SJCRH30 (cell line): Measurements from ENCODE around the gene SLC5A3. TPM values are rescaled to one million over a fixed set of nuclear protein-coding genes. Genes with fewer than 3 reads are reported as not detected.
A peak's percentile ranks its signal among the peaks of the same experiment; 100 is the strongest.

Experiments used
- DNase-seq, 2 experiments: peaks; one replicate each; pipeline ENCODE4 v3.0.0-alpha.2; 2015 to 2020
- H3K27ac ChIP-seq: fragments of 250-450 bp; sonication (Bioruptor Pico); 2 replicates; pipeline ENCODE4 v1.5.1; 2020; ENCODE audit warnings: mild to moderate bottlenecking, moderate library complexity
- H3K27me3 ChIP-seq: fragments of 250-450 bp; sonication (Bioruptor Pico); 2 replicates; pipeline ENCODE4 v1.5.1; 2020; ENCODE audit warnings: mild to moderate bottlenecking, moderate library complexity
- H3K36me3 ChIP-seq: fragments of 250-450 bp; sonication (Bioruptor Pico); 2 replicates; pipeline ENCODE4 v1.5.1; 2020; ENCODE audit warnings: mild to moderate bottlenecking, moderate library complexity
- H3K4me1 ChIP-seq: fragments of 250-450 bp; sonication (Bioruptor Pico); 2 replicates; pipeline ENCODE4 v1.5.1; 2020; ENCODE audit warnings: mild to moderate bottlenecking, moderate library complexity
- H3K4me3 ChIP-seq: fragments of 250-450 bp; sonication (Bioruptor Pico); 2 replicates; pipeline ENCODE4 v1.5.1; 2020; ENCODE audit warnings: mild to moderate bottlenecking, moderate library complexity
- H3K9me3 ChIP-seq: fragments of 250-450 bp; sonication (Bioruptor Pico); replicated peaks from 2 replicates; pipeline ENCODE4 v1.5.1; 2020; ENCODE audit warnings: mild to moderate bottlenecking, moderate library complexity
- total RNA-seq: library from RNA; depleted of rRNA; stranded (reverse); fragments of >200 nt; shearing (Covaris generic); gene quantifications from 2 replicates; pipeline ENCODE4 v1.2.3, GENCODE V29; 2014

Gene SLC5A3
- total RNA-seq, 1 experiment from 2014 or later: 9.4 TPM

GRCh38 chr21:34046917-34047316 lies 26.5 kb upstream of the SLC5A3 start:
- no peak for DNase-seq
- no peaks in the 10 kb centered on the region for H3K36me3 ChIP-seq

GRCh38 chr21:34047835-34048234 lies 25.5 kb upstream of the SLC5A3 start:
- Histone ChIP-seq H3K27me3 (no peaks in the 10 kb centered on the region), H3K36me3 (no peaks in the 10 kb centered on the region), H3K27ac (no peak overlapping the region), H3K4me1 (no peaks in the 10 kb centered on the region), H3K4me3 (no peak overlapping the region), H3K9me3 (no peaks in the 10 kb centered on the region)
- DNase-seq: no peak

More at GRCh38 chr21:34046917-34047316, 26.5 kb upstream of the SLC5A3 start:
- no peaks in the 10 kb centered on the region for H3K27me3 ChIP-seq
- H3K4me3 ChIP-seq: no peak overlapping the region
- no peaks in the 10 kb centered on the region for H3K9me3 ChIP-seq
- H3K4me1 ChIP-seq: no peaks in the 10 kb centered on the region
- H3K27ac ChIP-seq: no peak overlapping the region

- no peaks in the 10 kb centered on the region for H3K36me3 ChIP-seq
- H3K4me3 ChIP-seq: no peak overlapping the region
- peaks cover 4% of the 10 kb centered on the region; the same call in 1 of the 2 replicates for H3K27me3 ChIP-seq
- DNase-seq: no peak
- H3K9me3 ChIP-seq: no peaks in the 10 kb centered on the region
- no peaks in the 10 kb centered on the region for H3K4me1 ChIP-seq
- no peak overlapping the region for H3K27ac ChIP-seq
These were observed 21.2 kb upstream of the SLC5A3 start for GRCh38 chr21:34052171-34052570.

- Histone ChIP-seq H3K4me3 (no peak overlapping the region), H3K27ac (no peak overlapping the region), H3K27me3 (peaks cover 4% of the 10 kb centered on the region; the same call in 1 of the 2 replicates), H3K4me1 (no peaks in the 10 kb centered on the region), H3K36me3 (no peaks in the 10 kb centered on the region), H3K9me3 (no peaks in the 10 kb centered on the region)
- no peak for DNase-seq
These were observed 19.1 kb upstream of the SLC5A3 start for GRCh38 chr21:34054259-34054658.

- Histone ChIP-seq H3K4me1 (no peaks in the 10 kb centered on the region), H3K36me3 (no peaks in the 10 kb centered on the region), H3K27ac (no peak overlapping the region), H3K27me3 (peaks cover 4% of the 10 kb centered on the region; the same call in 1 of the 2 replicates), H3K4me3 (no peak overlapping the region), H3K9me3 (no peaks in the 10 kb centered on the region)
- no peak for DNase-seq
These were observed 17.8 kb upstream of the SLC5A3 start for GRCh38 chr21:34055615-34056014.

- H3K9me3 ChIP-seq: peaks cover 3% of the 10 kb centered on the region
- H3K27ac ChIP-seq: no peak overlapping the region
- no peak overlapping the region for H3K4me3 ChIP-seq
- DNase-seq: peak in 1 of 2 experiments; percentile 36
- no peaks in the 10 kb centered on the region for H3K36me3 ChIP-seq
- H3K27me3 ChIP-seq: no peaks in the 10 kb centered on the region
- no peaks in the 10 kb centered on the region; the same call in 1 of the 2 replicates for H3K4me1 ChIP-seq
These were observed 11.4 kb upstream of the SLC5A3 start for GRCh38 chr21:34061983-34062382.

- Histone ChIP-seq H3K4me1 (no peaks in the 10 kb centered on the region; the same call in 1 of the 2 replicates), H3K27ac (no peak overlapping the region), H3K9me3 (peaks cover 3% of the 10 kb centered on the region), H3K27me3 (no peaks in the 10 kb centered on the region), H3K36me3 (no peaks in the 10 kb centered on the region), H3K4me3 (no peak overlapping the region)
- no peak for DNase-seq
These were observed 8.4 kb upstream of the SLC5A3 start for GRCh38 chr21:34065027-34065426.

GRCh38 chr21:34071683-34072082 lies 1.7 kb upstream of the SLC5A3 start:
- peaks cover 12% of the 10 kb centered on the region for H3K4me1 ChIP-seq
- H3K27me3 ChIP-seq: no peaks in the 10 kb centered on the region
- no peaks in the 10 kb centered on the region for H3K9me3 ChIP-seq
- no peak overlapping the region for H3K4me3 ChIP-seq
- no peak overlapping the region for H3K27ac ChIP-seq
- no peak for DNase-seq
- H3K36me3 ChIP-seq: no peaks in the 10 kb centered on the region; the same call in 1 of the 2 replicates

GRCh38 chr21:34072145-34073031 lies 990 bp upstream of the SLC5A3 start:
- Histone ChIP-seq H3K4me1 (peaks cover 12% of the 10 kb centered on the region), H3K9me3 (no peaks in the 10 kb centered on the region), H3K27ac (no peak overlapping the region), H3K36me3 (no peaks in the 10 kb centered on the region; the same call in 1 of the 2 replicates), H3K4me3 (peak overlapping the region; percentile 99), H3K27me3 (no peaks in the 10 kb centered on the region)
- peak; percentile 5 to 6 for DNase-seq

- Histone ChIP-seq H3K27me3 (no peaks in the 10 kb centered on the region), H3K27ac (peak overlapping the region; percentile 62), H3K4me1 (peaks cover 12% of the 10 kb centered on the region), H3K4me3 (peak overlapping the region; percentile 99), H3K36me3 (no peaks in the 10 kb centered on the region; the same call in 1 of the 2 replicates), H3K9me3 (no peaks in the 10 kb centered on the region)
- peak; percentile 35 to 51 for DNase-seq
These were observed 438 bp downstream of the SLC5A3 start for GRCh38 chr21:34073749-34074282.

- H3K36me3 ChIP-seq: no peaks in the 10 kb centered on the region; the same call in 1 of the 2 replicates
- H3K27ac ChIP-seq: no peak overlapping the region
- H3K4me1 ChIP-seq: peaks cover 12% of the 10 kb centered on the region
- H3K9me3 ChIP-seq: no peaks in the 10 kb centered on the region
- DNase-seq: peak in 1 of 2 experiments; percentile 5
- no peaks in the 10 kb centered on the region for H3K27me3 ChIP-seq
- peak overlapping the region; percentile 99 for H3K4me3 ChIP-seq
These were observed 1.1 kb downstream of the SLC5A3 start for GRCh38 chr21:34074283-34075090.

- H3K9me3 ChIP-seq: no peaks in the 10 kb centered on the region
- H3K27ac ChIP-seq: no peak overlapping the region
- peak overlapping the region; percentile 99 for H3K4me3 ChIP-seq
- no peaks in the 10 kb centered on the region; the same call in none of the 2 replicates for H3K36me3 ChIP-seq
- H3K27me3 ChIP-seq: no peaks in the 10 kb centered on the region
- H3K4me1 ChIP-seq: peaks cover 12% of the 10 kb centered on the region
- no peak for DNase-seq
These were observed 1.7 kb downstream of the SLC5A3 start for GRCh38 chr21:34075091-34075425.

GRCh38 chr21:34075760-34076660 lies 2.6 kb downstream of the SLC5A3 start:
- peaks cover 12% of the 10 kb centered on the region for H3K4me1 ChIP-seq
- H3K4me3 ChIP-seq: no peak overlapping the region
- no peaks in the 10 kb centered on the region; the same call in none of the 2 replicates for H3K36me3 ChIP-seq
- DNase-seq: no peak
- no peaks in the 10 kb centered on the region for H3K27me3 ChIP-seq
- no peak overlapping the region for H3K27ac ChIP-seq
- H3K9me3 ChIP-seq: no peaks in the 10 kb centered on the region

GRCh38 chr21:34076835-34077234 lies 3.5 kb downstream of the SLC5A3 start:
- H3K27ac ChIP-seq: no peak overlapping the region
- H3K4me3 ChIP-seq: no peak overlapping the region
- H3K27me3 ChIP-seq: no peaks in the 10 kb centered on the region
- peaks cover 12% of the 10 kb centered on the region for H3K4me1 ChIP-seq
- H3K9me3 ChIP-seq: no peaks in the 10 kb centered on the region
- no peak for DNase-seq
- H3K36me3 ChIP-seq: no peaks in the 10 kb centered on the region; the same call in none of the 2 replicates
